HFF-Myc (cell line): Measurements from ENCODE around the gene LYST.

Experiments
- DNase-seq: peaks from one replicate; pipeline ENCODE4 v3.0.0-alpha.2; 2011; ENCODE audit warnings: low read depth; ENCODE audit errors: extremely low read depth
- H3K4me3 ChIP-seq: replicated peaks from 2 replicates; pipeline ENCODE4 v1.5.1; 2011; ENCODE audit warnings: low read depth, mild to moderate bottlenecking, control low read depth, low read length
- CTCF ChIP-seq: IDR thresholded peaks from 2 replicates; pipeline ENCODE4 v1.5.1; 2012; ENCODE audit warnings: mild to moderate bottlenecking, low read depth, low read length, control low read depth; ENCODE audit errors: missing control alignments

LYST gene

GRCh38 chr1:235726557-235726956 is 140.1 kb downstream of the LYST start:
- TF ChIP-seq CTCF = no peak
- no peak for DNase-seq

GRCh38 chr1:235725434-235725833 is 141.3 kb downstream of the LYST start:
- no peak overlapping the region for H3K4me3 ChIP-seq
- DNase-seq = no peak
- no peak for TF ChIP-seq CTCF

More at GRCh38 chr1:235726557-235726956, 140.1 kb downstream of the LYST start:
- H3K4me3 ChIP-seq = no peak overlapping the region

GRCh38 chr1:235724730-235725129 is 142.0 kb downstream of the LYST start:
- TF ChIP-seq CTCF = no peak
- H3K4me3 ChIP-seq = no peak overlapping the region
- DNase-seq = no peak

GRCh38 chr1:235722858-235723257 is 143.8 kb downstream of the LYST start:
- TF ChIP-seq CTCF = no peak
- DNase-seq = no peak
- no peak overlapping the region for H3K4me3 ChIP-seq

- H3K4me3 ChIP-seq = no peak overlapping the region
- no peak for TF ChIP-seq CTCF
- no peak for DNase-seq
Observed at GRCh38 chr1:235721982-235722381, 144.7 kb downstream of the LYST start.

GRCh38 chr1:235720544-235720943 is 146.2 kb downstream of the LYST start:
- TF ChIP-seq CTCF = no peak
- DNase-seq = no peak

GRCh38 chr1:235714205-235714897 is 152.4 kb downstream of the LYST start:
- no peak for DNase-seq
- no peak overlapping the region for H3K4me3 ChIP-seq

More at GRCh38 chr1:235720544-235720943, 146.2 kb downstream of the LYST start:
- H3K4me3 ChIP-seq = no peak overlapping the region

More at GRCh38 chr1:235714205-235714897, 152.4 kb downstream of the LYST start:
- TF ChIP-seq CTCF = no peak
